Measurements from ENCODE around the gene ASB2.

DNA sequence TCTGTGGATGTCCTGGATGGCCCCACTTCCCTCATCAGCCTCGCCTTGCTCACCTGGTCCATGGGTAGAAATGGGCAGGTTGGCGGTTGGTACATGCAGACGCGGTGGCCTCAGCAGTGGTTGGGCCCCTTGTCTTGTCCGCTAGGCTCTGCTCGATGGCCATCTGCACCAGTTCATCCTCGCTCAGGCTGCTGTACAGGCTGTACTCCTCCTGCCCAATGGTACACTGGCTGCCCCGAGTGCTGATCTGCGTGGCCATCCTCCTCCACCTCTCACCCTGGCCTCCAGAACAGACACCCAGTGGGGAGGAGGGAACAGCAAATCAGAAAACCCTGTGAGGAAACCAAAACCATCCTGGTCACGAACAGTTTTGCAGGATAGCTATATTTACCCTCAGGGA, 12.1 kb downstream of the ASB2 start:
- TF ChIP-seq CTCF (IDR thresholded peaks at IDR 0.05; ENCODE audit: poor library complexity, severe bottlenecking): no peak
- no peak for TF ChIP-seq POLR2AphosphoS5 (IDR thresholded peaks at IDR 0.05)
- no peak for TF ChIP-seq EP300 (conservative IDR thresholded peaks at IDR 0.05; ENCODE audit: poor library complexity, severe bottlenecking)
- no peak for TF ChIP-seq MXI1 (conservative IDR thresholded peaks at IDR 0.05; ENCODE audit: poor library complexity, severe bottlenecking)
- no peak for TF ChIP-seq EZH2 (IDR thresholded peaks at IDR 0.05; ENCODE audit: borderline replicate concordance, insufficient read depth, low read length, poor library complexity, severe bottlenecking)
- no peak for TF ChIP-seq RAD21 (conservative IDR thresholded peaks at IDR 0.05)
